ENCODE data around the gene SV2C. TPM values are rescaled to one million over a fixed set of nuclear protein-coding genes. Genes with fewer than 3 reads are reported as not detected.
A peak's percentile ranks its signal among the peaks of the same experiment; 100 is the strongest.

SV2C gene
- total RNA-seq, 5 donors from 2014 or later (not counting 1 experiment from before 2014, with no cell fraction given) = 0.03 to 0.07 (median 0.03) TPM; not detected in 2

GRCh38 chr5:76351577-76351976, 268.4 kb downstream of the SV2C start:
- no peaks in the 10 kb centered on the region for H3K36me3 ChIP-seq (ENCODE audit: control insufficient read depth in 2 of 2, extremely low read depth in 1 of 2, insufficient read depth in 1 of 2, low read length in 1 of 2)
- 86% methylated on average over 4 of the region's 8 CpGs for WGBS (ENCODE audit: insufficient coverage)
- H3K27me3 ChIP-seq (replicated peaks in 1 of 2; ENCODE audit: control insufficient read depth in 2 of 2, extremely low read depth in 1 of 2, insufficient read depth in 2 of 2, low read length in 1 of 2) = no peaks in the 10 kb centered on the region
- no peak overlapping the region for H3K4me3 Mint-ChIP-seq
- ChIA-PET CTCF (interaction anchor here (0.5 to 1.0 kb wide), 4 partner anchors 13 to 177 kb away, joined by 3 to 6 read pairs (median 4); no protein-coding TSS in a partner anchor), POLR2A (no interaction called here)
- no peaks in the 10 kb centered on the region for H3K9me3 Mint-ChIP-seq
- H3K4me3 ChIP-seq (ENCODE audit: control insufficient read depth in 1 of 2, extremely low read depth in 1 of 2, low read length in 1 of 2) = no peak overlapping the region
- H3K27ac ChIP-seq (ENCODE audit: low read length) = no peak overlapping the region
- H3K36me3 Mint-ChIP-seq = no peaks in the 10 kb centered on the region
- ATAC-seq (replicated peaks in 1 of 4) (no peak), DNase-seq (no peak)
- no peak overlapping the region for H3K27ac Mint-ChIP-seq
- no peaks in the 10 kb centered on the region for H3K27me3 Mint-ChIP-seq
- H3K9me3 ChIP-seq = no peaks in the 10 kb centered on the region
- no peaks in the 10 kb centered on the region for H3K4me1 ChIP-seq (ENCODE audit: control insufficient read depth in 1 of 2, extremely low read depth in 1 of 2, insufficient read depth in 2 of 2, low read length in 2 of 2)
- peaks cover 0 to 9% (median 5%) of the 10 kb centered on the region in 3 donors for H3K4me1 Mint-ChIP-seq

- H3K27me3 ChIP-seq (replicated peaks in 1 of 2; ENCODE audit: control insufficient read depth in 2 of 2, extremely low read depth in 1 of 2, insufficient read depth in 2 of 2, low read length in 1 of 2) = no peaks in the 10 kb centered on the region
- Mint-ChIP-seq H3K27me3 (peaks cover 0 to 3% of the 10 kb centered on the region in 2 donors), H3K27ac (no peak overlapping the region), H3K4me3 (no peak overlapping the region), H3K36me3 (no peaks in the 10 kb centered on the region), H3K9me3 (no peaks in the 10 kb centered on the region), H3K4me1 (peaks cover 0 to 1% (median 0%) of the 10 kb centered on the region in 3 donors)
- no peaks in the 10 kb centered on the region for H3K4me1 ChIP-seq (ENCODE audit: control insufficient read depth in 1 of 2, extremely low read depth in 1 of 2, insufficient read depth in 2 of 2, low read length in 2 of 2)
- H3K36me3 ChIP-seq (ENCODE audit: control insufficient read depth in 2 of 2, extremely low read depth in 1 of 2, insufficient read depth in 1 of 2, low read length in 1 of 2) = no peaks in the 10 kb centered on the region
- POLR2A ChIA-PET = no interaction called here
- H3K27ac ChIP-seq (ENCODE audit: low read length) = no peak overlapping the region
- ATAC-seq (replicated peaks in 1 of 4) (no peak), DNase-seq (no peak)
- H3K9me3 ChIP-seq = no peaks in the 10 kb centered on the region
- CTCF ChIA-PET = interaction anchor here in 1 of 2 donors (0.6 to 0.7 kb wide), 2 partner anchors 58 to 221 kb away, joined by 3 to 4 read pairs; no protein-coding TSS in a partner anchor
- no peak overlapping the region for H3K4me3 ChIP-seq (ENCODE audit: control insufficient read depth in 1 of 2, extremely low read depth in 1 of 2, low read length in 1 of 2)
- WGBS (ENCODE audit: insufficient coverage) = 88% methylated on average over 3 of the region's 5 CpGs
Measured at GRCh38 chr5:76356887-76357286, 273.7 kb downstream of the SV2C start.

GRCh38 chr5:76363352-76364225, 280.4 kb downstream of the SV2C start:
- Histone ChIP-seq H3K27ac (ENCODE audit: low read length) (no peak overlapping the region), H3K4me3 (ENCODE audit: control insufficient read depth in 1 of 2, extremely low read depth in 1 of 2, low read length in 1 of 2) (no peak overlapping the region), H3K9me3 (no peaks in the 10 kb centered on the region), H3K27me3 (replicated peaks in 1 of 2; ENCODE audit: control insufficient read depth in 2 of 2, extremely low read depth in 1 of 2, insufficient read depth in 2 of 2, low read length in 1 of 2) (no peaks in the 10 kb centered on the region), H3K4me1 (ENCODE audit: control insufficient read depth in 1 of 2, extremely low read depth in 1 of 2, insufficient read depth in 2 of 2, low read length in 2 of 2) (no peaks in the 10 kb centered on the region), H3K36me3 (ENCODE audit: control insufficient read depth in 2 of 2, extremely low read depth in 1 of 2, insufficient read depth in 1 of 2, low read length in 1 of 2) (no peaks in the 10 kb centered on the region)
- no peaks in the 10 kb centered on the region for H3K27me3 Mint-ChIP-seq
- ChIA-PET POLR2A (no interaction called here), CTCF (no interaction called here)
- 97% methylated on average over 8 of the region's 17 CpGs for WGBS (ENCODE audit: insufficient coverage)
- no peaks in the 10 kb centered on the region for H3K9me3 Mint-ChIP-seq
- H3K4me1 Mint-ChIP-seq = peaks cover 0 to 9% (median 7%) of the 10 kb centered on the region in 3 donors
- peak in 3 of 35 experiments; percentile 7 to 18 (median 14) for DNase-seq
- ATAC-seq (replicated peaks in 1 of 4) = no peak
- H3K36me3 Mint-ChIP-seq = no peaks in the 10 kb centered on the region
- peak overlapping the region in 1 of 2 donors; percentile 17 for H3K27ac Mint-ChIP-seq
- no peak overlapping the region for H3K4me3 Mint-ChIP-seq

GRCh38 chr5:76364226-76364589, 281.0 kb downstream of the SV2C start:
- H3K9me3 ChIP-seq = no peaks in the 10 kb centered on the region

GRCh38 chr5:76365561-76365960, 282.4 kb downstream of the SV2C start:
- no peak overlapping the region for H3K27ac ChIP-seq (ENCODE audit: low read length)
- no peak for ATAC-seq (replicated peaks in 1 of 4)
- no peaks in the 10 kb centered on the region for H3K36me3 Mint-ChIP-seq
- ChIA-PET CTCF (no interaction called here), POLR2A (interaction anchor here in 1 of 2 donors (0.6 kb wide), 1 partner anchor 9 kb away, joined by 4 read pairs; no protein-coding TSS in a partner anchor)
- H3K27ac Mint-ChIP-seq = no peak overlapping the region
- H3K27me3 ChIP-seq (replicated peaks in 1 of 2; ENCODE audit: control insufficient read depth in 2 of 2, extremely low read depth in 1 of 2, insufficient read depth in 2 of 2, low read length in 1 of 2) = no peaks in the 10 kb centered on the region
- no peaks in the 10 kb centered on the region for H3K36me3 ChIP-seq (ENCODE audit: control insufficient read depth in 2 of 2, extremely low read depth in 1 of 2, insufficient read depth in 1 of 2, low read length in 1 of 2)
- no peaks in the 10 kb centered on the region for H3K4me1 ChIP-seq (ENCODE audit: control insufficient read depth in 1 of 2, extremely low read depth in 1 of 2, insufficient read depth in 2 of 2, low read length in 2 of 2)
- H3K4me3 ChIP-seq (ENCODE audit: control insufficient read depth in 1 of 2, extremely low read depth in 1 of 2, low read length in 1 of 2) = no peak overlapping the region
- H3K9me3 ChIP-seq = no peaks in the 10 kb centered on the region
- H3K27me3 Mint-ChIP-seq = peaks cover 0 to 4% of the 10 kb centered on the region in 2 donors
- DNase-seq = no peak
- no peak overlapping the region for H3K4me3 Mint-ChIP-seq
- H3K9me3 Mint-ChIP-seq = no peaks in the 10 kb centered on the region
- H3K4me1 Mint-ChIP-seq = peaks cover 0 to 12% (median 10%) of the 10 kb centered on the region in 3 donors

More at GRCh38 chr5:76364226-76364589, 281.0 kb downstream of the SV2C start:
- H3K36me3 Mint-ChIP-seq = no peaks in the 10 kb centered on the region
- peaks cover 0 to 4% of the 10 kb centered on the region in 2 donors for H3K27me3 Mint-ChIP-seq
- H3K4me1 ChIP-seq (ENCODE audit: control insufficient read depth in 1 of 2, extremely low read depth in 1 of 2, insufficient read depth in 2 of 2, low read length in 2 of 2) = no peaks in the 10 kb centered on the region
- ChIA-PET CTCF (no interaction called here), POLR2A (interaction anchor here in 1 of 2 donors (0.6 kb wide), 1 partner anchor 72 kb away, joined by 3 read pairs; no protein-coding TSS in a partner anchor)
- no peaks in the 10 kb centered on the region for H3K36me3 ChIP-seq (ENCODE audit: control insufficient read depth in 2 of 2, extremely low read depth in 1 of 2, insufficient read depth in 1 of 2, low read length in 1 of 2)
- ATAC-seq (replicated peaks in 1 of 4) = no peak
- H3K4me3 Mint-ChIP-seq = no peak overlapping the region
- H3K4me3 ChIP-seq (ENCODE audit: control insufficient read depth in 1 of 2, extremely low read depth in 1 of 2, low read length in 1 of 2) = no peak overlapping the region
- H3K27ac ChIP-seq (ENCODE audit: low read length) = no peak overlapping the region
- H3K27me3 ChIP-seq (replicated peaks in 1 of 2; ENCODE audit: control insufficient read depth in 2 of 2, extremely low read depth in 1 of 2, insufficient read depth in 2 of 2, low read length in 1 of 2) = no peaks in the 10 kb centered on the region
- no peaks in the 10 kb centered on the region for H3K9me3 Mint-ChIP-seq
- H3K27ac Mint-ChIP-seq = peak overlapping the region in 1 of 2 donors; percentile 17
- H3K4me1 Mint-ChIP-seq = peaks cover 0 to 12% (median 10%) of the 10 kb centered on the region in 3 donors
- DNase-seq = no peak
- WGBS (ENCODE audit: insufficient coverage) = no CpG with 5 or more reads among the region's 2 CpGs

GRCh38 chr5:76366596-76366995, 283.4 kb downstream of the SV2C start:
- Histone ChIP-seq H3K27ac (ENCODE audit: low read length) (no peak overlapping the region), H3K27me3 (replicated peaks in 1 of 2; ENCODE audit: control insufficient read depth in 2 of 2, extremely low read depth in 1 of 2, insufficient read depth in 2 of 2, low read length in 1 of 2) (no peaks in the 10 kb centered on the region), H3K4me1 (ENCODE audit: control insufficient read depth in 1 of 2, extremely low read depth in 1 of 2, insufficient read depth in 2 of 2, low read length in 2 of 2) (no peaks in the 10 kb centered on the region), H3K36me3 (ENCODE audit: control insufficient read depth in 2 of 2, extremely low read depth in 1 of 2, insufficient read depth in 1 of 2, low read length in 1 of 2) (no peaks in the 10 kb centered on the region), H3K9me3 (no peaks in the 10 kb centered on the region), H3K4me3 (ENCODE audit: control insufficient read depth in 1 of 2, extremely low read depth in 1 of 2, low read length in 1 of 2) (no peak overlapping the region)
- ChIA-PET CTCF (no interaction called here), POLR2A (interaction anchor here in 1 of 2 donors (0.6 to 0.7 kb wide), 2 partner anchors 10 to 24 kb away, joined by 3 to 4 read pairs; no protein-coding TSS in a partner anchor)
- no peak overlapping the region for H3K27ac Mint-ChIP-seq
- H3K4me1 Mint-ChIP-seq = peaks cover 0 to 12% (median 10%) of the 10 kb centered on the region in 3 donors
- no peak overlapping the region for H3K4me3 Mint-ChIP-seq
- H3K27me3 Mint-ChIP-seq = peaks cover 0 to 4% of the 10 kb centered on the region in 2 donors
- H3K9me3 Mint-ChIP-seq = no peaks in the 10 kb centered on the region
- no CpG with 5 or more reads among the region's 2 CpGs for WGBS (ENCODE audit: insufficient coverage)
- ATAC-seq (replicated peaks in 1 of 4) = no peak
- no peak for DNase-seq
- no peaks in the 10 kb centered on the region for H3K36me3 Mint-ChIP-seq

All from T-cell (primary cell).